Stimulated activated CD4-positive, alpha-beta T cell treated with anti-CD3 and anti-CD28 coated beads, Interleukin-12 subunit alpha, Interleukin-12 subunit beta, amount 100 ng/mL, for 4 hours (primary cell): Measurements from ENCODE around the gene RPL3.
A peak's percentile ranks its signal among the peaks of the same experiment; 100 is the strongest.
"Not testable (repeated sequence)": the region's sequence is repeated elsewhere in the genome, so short reads cannot be mapped to it uniquely, and the experiment has no call there.

Source experiments
- DNase-seq: peaks from one replicate; pipeline ENCODE4 v3.0.0-alpha.2; 2020

Gene RPL3

DNA sequence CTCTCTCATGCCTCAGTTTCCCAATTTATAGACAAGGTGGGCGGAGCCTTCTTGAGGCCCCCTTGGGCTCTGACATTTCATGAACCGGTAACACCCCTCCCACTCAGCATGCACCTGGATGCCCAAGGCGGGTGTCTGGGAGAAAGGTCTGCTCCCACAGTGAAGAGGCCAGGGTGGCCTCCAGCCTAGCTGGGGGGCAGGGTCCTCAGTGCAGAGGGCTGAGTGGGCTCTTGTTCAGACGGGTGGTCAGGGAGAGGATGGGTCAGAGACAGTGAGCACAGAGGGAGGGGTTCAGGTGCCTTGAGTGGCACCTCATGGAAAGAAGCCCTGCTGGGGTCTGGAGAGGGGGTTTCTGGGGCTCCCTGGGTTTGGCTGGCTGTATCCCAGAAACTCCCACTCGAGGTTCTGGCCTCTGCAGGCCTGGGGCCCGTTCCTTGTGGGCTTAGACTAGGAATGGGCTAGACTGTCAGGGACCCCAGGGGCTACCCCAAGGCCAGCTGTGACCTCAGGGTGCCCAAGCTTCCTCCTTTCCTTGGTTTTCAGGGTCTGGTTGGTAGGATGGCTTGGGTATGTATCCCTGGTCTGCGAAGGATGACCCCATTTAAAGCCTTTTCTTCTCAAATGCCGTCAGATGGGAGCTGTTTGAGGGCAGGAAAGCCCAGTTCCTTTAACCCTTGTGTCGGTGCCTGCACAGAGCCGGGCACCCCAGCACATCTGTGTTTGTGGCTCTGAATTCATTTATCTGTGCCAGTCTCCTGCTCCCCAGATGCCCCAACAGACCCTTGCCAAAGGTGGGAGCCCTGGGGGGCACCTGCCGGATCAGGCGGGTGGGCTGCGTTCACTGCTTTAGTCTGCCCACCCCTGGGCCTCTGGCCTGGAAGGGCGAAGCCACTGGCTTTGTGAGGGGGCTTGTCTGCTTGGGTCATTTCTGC lies 31.6 kb upstream of the RPL3 start:
- no peak for DNase-seq

DNA sequence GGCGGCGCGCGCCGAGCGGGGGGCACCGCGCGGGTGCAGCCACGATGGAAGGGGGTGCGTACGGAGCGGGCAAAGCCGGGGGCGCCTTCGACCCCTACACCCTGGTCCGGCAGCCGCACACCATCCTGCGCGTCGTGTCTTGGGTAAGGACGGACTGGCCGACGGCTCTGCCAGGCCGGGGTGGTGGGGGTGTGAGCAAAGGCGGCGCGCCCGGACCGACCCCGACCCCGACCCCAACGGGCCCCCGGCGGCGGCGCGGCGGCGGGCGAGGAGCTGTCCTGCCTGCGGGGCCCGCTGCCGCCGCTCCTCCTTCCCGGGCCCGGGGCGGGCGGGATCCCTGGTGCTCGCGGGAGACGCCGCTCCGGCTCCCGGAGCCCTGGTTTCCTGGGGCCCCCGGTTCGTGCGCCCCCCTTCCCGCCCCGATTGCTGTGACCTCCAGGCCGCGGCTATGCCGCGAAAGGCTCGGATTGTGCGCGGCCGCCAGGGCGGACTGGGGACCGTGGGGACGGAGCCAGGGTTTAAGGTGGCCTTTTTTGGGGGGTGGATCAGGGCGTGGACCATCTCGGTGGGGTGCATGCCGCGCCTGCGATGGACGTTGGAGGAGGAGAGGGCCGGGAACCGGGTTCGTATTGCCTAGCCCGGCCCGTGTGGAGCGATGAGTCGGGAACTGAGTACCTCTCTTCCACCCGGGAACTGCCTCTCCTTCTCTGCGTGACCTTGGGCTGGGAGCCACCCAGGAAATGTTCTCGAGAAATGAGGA lies 30.7 kb upstream of the RPL3 start, which contains the start of gene SYNGR1:
Gene SYNGR1, plus strand, starts transcription at position 25 of the 760 bp plus-strand sequence. Its CDS starts 20 bp downstream, at position 45.
- peak; percentile 5 for DNase-seq

DNA sequence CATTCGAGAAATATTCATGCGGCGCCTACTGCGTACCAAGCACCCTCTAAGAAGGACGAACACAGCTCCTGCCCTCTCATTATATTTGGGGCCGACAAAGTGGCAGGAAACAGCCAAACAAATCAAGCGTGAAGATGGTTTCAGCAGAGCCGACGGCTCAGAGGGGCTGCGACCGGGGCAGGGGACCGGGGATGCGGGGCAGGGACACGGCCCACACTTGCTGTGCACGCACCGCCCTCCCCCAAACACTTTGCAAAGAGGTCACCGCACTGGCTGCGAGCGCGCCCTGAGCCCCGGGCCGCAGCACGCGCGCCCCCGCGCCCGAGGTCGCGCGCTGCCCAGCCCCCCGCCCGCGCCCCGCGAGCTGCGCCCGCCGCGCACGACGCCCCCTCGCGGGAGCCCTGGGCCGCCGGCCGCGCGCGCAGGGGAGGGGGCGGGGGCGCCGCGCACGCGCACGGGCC lies 30.1 kb upstream of the RPL3 start:
- DNase-seq, result peak; percentile 19

- no peak for DNase-seq
Measured at GRCh38 chr22:39348909-39349505, 29.6 kb upstream of the RPL3 start.

- DNase-seq, result no peak
Measured at GRCh38 chr22:39345231-39345630, 25.8 kb upstream of the RPL3 start.

DNA sequence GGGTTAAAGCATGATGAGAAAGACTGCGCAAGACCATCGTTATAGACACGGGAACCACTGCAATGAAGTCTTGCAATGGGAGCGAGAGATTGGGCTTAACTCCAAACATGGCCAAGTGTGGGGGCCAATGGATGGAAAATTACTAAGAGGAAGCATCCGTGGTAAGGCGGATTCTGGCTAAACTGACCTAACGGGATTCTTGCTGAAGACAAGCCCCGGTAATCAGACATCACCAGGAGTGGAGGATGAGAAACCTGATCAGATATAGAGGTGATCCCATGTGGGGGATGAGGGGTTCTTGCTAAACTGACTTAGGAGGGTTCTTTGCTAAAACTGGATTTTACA lies 24.6 kb upstream of the RPL3 start:
- no peak for DNase-seq

- peak; percentile 46 for DNase-seq
Measured at GRCh38 chr22:39343259-39344045, 24.0 kb upstream of the RPL3 start.

- no peak for DNase-seq
Measured at GRCh38 chr22:39341179-39341578, 21.8 kb upstream of the RPL3 start.

GRCh38 chr22:39339775-39340174 lies 20.4 kb upstream of the RPL3 start:
- DNase-seq, result not testable (repeated sequence)

GRCh38 chr22:39336411-39336810 lies 17.0 kb upstream of the RPL3 start:
- DNase-seq, result no peak

- DNase-seq, result no peak
Measured at GRCh38 chr22:39332441-39333064, 13.1 kb upstream of the RPL3 start.

DNA sequence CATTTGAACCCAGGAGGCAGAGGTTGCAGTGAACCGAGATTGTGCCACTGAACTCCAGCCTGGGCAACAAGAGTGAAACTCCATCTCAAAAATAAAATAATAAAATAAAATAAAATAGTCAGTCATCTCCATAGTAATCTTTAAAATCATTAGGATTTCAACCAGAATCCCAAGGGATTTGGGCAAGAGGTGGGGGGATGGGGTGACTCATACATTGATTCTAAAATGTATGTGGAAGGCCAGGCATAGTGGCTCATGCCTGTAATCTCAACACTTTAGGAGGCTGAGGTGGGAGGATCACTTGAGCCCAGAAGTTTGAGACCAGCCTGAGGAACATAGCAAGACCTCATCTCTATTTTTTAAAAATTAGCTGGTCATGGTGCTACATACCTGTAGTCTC lies 11.1 kb upstream of the RPL3 start:
- DNase-seq, result not testable (repeated sequence)

DNA sequence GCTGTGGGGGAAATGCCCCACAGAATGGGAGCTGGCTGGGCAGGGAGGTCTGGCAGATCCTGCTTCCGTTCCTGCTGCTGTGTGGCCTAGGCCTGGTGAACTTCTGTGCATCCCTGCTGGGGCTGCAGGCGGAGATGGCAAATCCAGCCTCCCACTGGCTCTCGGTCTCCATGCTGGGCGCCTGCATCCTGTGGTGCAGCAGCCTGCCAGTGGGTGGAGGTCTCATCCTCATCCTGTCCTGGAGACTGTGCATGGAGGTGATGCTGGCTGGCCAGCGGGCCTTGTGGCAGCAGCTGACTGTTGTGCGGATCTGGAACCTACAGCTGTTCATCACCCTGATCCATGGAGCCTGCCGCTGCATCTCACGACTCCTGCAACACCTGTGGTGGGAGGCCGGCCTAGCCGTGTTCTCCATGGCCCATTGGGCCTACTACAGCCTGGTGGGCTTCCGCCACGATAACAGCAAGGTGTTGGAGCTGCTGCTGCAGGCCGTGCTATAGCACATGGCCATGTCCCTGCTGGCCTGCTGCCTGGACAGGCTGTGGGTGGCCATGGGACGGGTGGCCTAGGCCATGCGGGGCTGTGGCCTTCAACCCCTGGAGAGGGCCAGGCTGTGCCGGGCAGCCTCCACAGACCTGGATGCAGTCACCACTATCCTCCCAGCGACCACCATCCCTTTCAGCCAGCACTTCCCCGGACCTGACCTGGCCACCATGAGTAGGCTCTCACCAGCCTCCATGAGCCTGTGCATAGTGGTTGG lies 8.8 kb upstream of the RPL3 start:
- DNase-seq, result no peak

DNA sequence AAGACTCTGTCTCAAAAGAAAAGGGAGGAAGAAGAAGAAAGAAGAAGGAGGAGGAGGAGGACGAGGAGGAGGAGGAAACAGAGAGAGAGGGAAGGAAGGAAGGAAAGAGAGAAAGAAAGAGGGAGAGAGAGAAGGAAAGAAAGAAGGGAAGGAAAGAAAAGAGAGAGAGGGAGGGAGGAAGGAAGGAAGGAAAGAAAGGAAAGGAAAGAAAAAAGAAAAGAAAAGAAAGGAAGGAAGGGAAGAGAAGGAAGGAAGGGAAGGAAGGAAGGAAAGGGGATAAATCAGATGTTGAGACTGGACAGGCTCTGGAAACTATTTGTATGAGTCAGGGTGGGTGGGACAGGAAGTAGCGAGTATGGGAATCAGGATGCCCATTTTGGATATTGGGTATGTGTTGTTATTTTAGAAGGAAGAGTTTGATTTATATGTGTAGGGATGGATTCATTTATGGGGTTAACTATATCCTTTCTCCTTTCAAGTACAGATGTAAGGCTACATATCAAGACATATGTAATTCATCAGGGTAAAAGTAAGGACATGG lies 6.0 kb upstream of the RPL3 start:
- DNase-seq, result no peak

DNA sequence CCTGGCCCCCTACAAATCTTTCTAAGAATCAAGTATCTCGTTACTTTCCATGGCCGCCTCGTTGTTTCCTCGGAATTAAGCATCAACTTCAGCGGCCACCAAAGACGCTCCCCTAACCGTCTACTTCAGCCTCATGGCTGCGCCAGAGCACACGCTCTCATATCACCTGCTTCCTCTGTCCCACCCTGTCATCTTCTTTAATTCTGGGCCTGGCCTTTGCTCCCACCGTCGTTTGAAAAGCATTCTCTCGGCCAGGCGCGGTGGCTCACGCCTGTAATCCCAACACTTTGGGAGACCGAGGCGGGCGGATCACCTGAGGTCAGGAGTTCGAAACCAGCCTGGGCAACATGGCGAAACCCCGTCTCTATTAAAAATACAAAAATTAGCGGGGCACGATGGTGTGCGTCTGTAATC lies 1.2 kb upstream of the RPL3 start:
- not testable (repeated sequence) for DNase-seq

GRCh38 chr22:39318507-39319283 lies 728 bp downstream of the RPL3 start:
- DNase-seq, result no peak

DNA sequence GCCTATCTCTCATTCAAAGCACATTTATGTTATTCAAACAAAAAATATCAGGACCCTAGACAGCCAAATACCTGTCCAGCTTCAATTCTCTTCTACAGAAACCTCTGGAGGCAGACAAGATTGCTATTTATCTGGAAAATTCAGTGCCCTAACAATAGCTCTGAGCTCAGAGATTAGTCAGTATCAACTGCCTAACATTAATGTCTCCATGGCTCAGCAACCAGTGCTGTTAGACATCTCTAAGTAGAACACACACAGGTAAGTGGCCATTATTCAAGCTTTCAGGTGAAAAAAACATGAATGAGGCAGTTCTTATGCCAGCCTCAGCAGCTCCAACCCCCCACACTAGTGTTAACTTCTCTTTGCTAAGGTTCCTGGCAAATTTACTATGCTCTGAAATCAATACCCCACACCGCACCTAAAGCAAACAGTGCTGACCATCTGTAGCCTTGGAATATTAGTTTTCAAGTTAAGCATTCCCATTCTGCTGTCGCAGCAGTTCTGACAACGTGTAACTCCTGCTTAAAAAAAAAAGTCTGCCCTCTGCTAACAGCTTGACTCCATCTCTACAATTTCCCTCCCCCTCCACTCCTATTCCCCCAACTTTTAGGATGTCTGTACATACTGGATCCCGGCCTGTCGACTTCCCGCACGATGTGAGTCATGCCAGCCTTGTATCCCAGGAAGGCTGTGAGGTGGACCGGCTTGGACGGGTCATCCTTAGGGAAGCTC lies 1.5 kb downstream of the RPL3 start:
- DNase-seq, result no peak

DNA sequence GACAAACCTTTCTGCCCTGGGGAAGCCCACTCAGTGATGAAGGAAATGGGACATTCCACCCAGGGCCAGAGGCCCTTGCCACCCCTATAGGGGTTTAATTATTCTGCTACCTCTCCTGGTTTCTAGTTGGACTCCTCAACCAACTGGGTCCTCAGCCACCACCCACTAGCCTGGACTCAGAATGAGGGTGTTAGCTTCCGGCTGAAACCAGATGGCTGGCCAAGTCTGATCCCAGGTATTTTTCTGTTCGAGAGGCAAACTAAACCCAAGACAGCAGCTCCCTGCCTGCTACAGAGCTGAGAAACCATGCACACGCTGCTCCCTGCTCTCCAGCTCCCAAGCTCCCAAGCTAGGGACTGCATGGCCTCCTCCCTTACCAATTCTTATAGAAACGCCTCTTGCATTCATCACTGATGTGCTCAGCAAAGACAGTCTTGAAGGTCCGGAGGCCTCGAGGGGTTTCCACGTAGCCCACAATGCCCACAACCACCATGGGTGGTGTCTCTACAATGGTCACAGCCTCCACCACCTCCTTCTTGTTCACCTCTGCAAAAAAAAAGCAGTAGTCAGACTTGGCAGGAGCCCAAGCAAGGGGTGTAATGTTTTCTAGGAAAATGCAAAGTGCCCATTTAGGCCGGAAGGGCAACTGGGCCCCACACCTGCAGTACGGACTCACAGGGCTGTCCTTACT lies 2.2 kb downstream of the RPL3 start:
- DNase-seq, result no peak
